Fibroblast of villous mesenchyme (primary cell): ENCODE measurements around the gene ADAM23. TPM values are rescaled to one million over a fixed set of nuclear protein-coding genes. Genes with fewer than 3 reads are reported as not detected.

Source experiments
- DNase-seq: peaks from one replicate; pipeline ENCODE4 v3.0.0-alpha.2; 2010; ENCODE audit warnings: low read depth
- H3K4me3 ChIP-seq: 2 replicates; pipeline ENCODE4 v1.5.1; 2011; ENCODE audit warnings: low read depth, mild to moderate bottlenecking, low read length
- CTCF ChIP-seq: IDR thresholded peaks from 2 replicates; pipeline ENCODE4 v1.5.1; 2012; ENCODE audit warnings: low read depth, mild to moderate bottlenecking, low read length; ENCODE audit not compliant: insufficient read depth
- total RNA-seq: library from RNA; depleted of rRNA; stranded (reverse); fragments of >200 nt; gene quantifications from 2 replicates; pipeline ENCODE4 v1.2.3, GENCODE V29; 2012

The ADAM23 gene
- total RNA-seq, 1 donor: 9.5 TPM

GRCh38 chr2:206488623-206489022, 45.3 kb downstream of the ADAM23 start:
- TF ChIP-seq CTCF: no peak
- no peak for DNase-seq
- H3K4me3 ChIP-seq: no peak overlapping the region

- no peak overlapping the region for H3K4me3 ChIP-seq
- DNase-seq: no peak
- no peak for TF ChIP-seq CTCF
Measured at GRCh38 chr2:206494061-206494460, 50.7 kb downstream of the ADAM23 start.

GRCh38 chr2:206502729-206503128, 59.4 kb downstream of the ADAM23 start:
- no peak for DNase-seq
- no peak for TF ChIP-seq CTCF
- no peak overlapping the region for H3K4me3 ChIP-seq

- no peak overlapping the region for H3K4me3 ChIP-seq
- DNase-seq: no peak
- no peak for TF ChIP-seq CTCF
Measured at GRCh38 chr2:206511283-206511682, 68.0 kb downstream of the ADAM23 start.

- no peak overlapping the region for H3K4me3 ChIP-seq
- TF ChIP-seq CTCF: no peak
- no peak for DNase-seq
Measured at GRCh38 chr2:206512999-206513398, 69.7 kb downstream of the ADAM23 start.

GRCh38 chr2:206515580-206515979, 72.2 kb downstream of the ADAM23 start:
- no peak for DNase-seq
- TF ChIP-seq CTCF: no peak
- no peak overlapping the region for H3K4me3 ChIP-seq

- no peak for DNase-seq
- no peak overlapping the region for H3K4me3 ChIP-seq
- TF ChIP-seq CTCF: no peak
Measured at GRCh38 chr2:206518997-206519396, 75.7 kb downstream of the ADAM23 start.
